ENCODE data around the gene METTL15.
"Not testable (repeated sequence)": the region's sequence is repeated elsewhere in the genome, so short reads cannot be mapped to it uniquely, and the experiment has no call there.

Gene METTL15

GRCh38 chr11:28346721-28347120 lies 238.5 kb downstream of the METTL15 start:
- TF ChIP-seq, protein P1, sequence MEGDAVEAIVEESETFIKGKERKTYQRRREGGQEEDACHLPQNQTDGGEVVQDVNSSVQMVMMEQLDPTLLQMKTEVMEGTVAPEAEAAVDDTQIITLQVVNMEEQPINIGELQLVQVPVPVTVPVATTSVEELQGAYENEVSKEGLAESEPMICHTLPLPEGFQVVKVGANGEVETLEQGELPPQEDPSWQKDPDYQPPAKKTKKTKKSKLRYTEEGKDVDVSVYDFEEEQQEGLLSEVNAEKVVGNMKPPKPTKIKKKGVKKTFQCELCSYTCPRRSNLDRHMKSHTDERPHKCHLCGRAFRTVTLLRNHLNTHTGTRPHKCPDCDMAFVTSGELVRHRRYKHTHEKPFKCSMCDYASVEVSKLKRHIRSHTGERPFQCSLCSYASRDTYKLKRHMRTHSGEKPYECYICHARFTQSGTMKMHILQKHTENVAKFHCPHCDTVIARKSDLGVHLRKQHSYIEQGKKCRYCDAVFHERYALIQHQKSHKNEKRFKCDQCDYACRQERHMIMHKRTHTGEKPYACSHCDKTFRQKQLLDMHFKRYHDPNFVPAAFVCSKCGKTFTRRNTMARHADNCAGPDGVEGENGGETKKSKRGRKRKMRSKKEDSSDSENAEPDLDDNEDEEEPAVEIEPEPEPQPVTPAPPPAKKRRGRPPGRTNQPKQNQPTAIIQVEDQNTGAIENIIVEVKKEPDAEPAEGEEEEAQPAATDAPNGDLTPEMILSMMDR (IDR thresholded peaks at IDR 0.05; ENCODE audit: extremely low read depth, insufficient read depth, missing control alignments): no peak
- in situ Hi-C loops (cut with MboI; ENCODE audit: low pct_unique_long_range_greater_than_20kb, low sequenced_read_pairs, unreplicated experiment): no loop called here
- no peak for DNase-seq (ENCODE audit: low spot score)

DNA sequence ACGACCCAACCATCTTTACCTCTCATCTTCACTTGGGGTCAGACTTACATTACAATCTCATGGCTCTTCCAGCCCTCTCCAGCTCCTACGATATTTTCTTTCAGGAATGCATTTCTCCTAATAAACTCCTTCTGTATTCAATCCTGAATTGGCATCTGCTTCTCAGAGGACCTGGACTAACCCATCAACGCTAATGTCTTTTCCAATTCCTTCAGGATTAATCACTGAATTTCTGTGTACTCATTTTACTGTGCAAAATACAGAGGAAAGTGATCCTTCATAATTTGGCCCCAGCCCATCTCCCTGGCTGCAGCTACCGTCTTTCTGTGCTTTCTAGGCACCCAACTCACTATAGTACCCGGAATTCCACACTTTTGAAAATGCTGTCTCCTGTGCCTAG lies 239.2 kb downstream of the METTL15 start:
- in situ Hi-C loops (cut with MboI; ENCODE audit: low pct_unique_long_range_greater_than_20kb, low sequenced_read_pairs, unreplicated experiment): no loop called here
- TF ChIP-seq, protein P1 (IDR thresholded peaks at IDR 0.05; ENCODE audit: extremely low read depth, insufficient read depth, missing control alignments): no peak

GRCh38 chr11:28350216-28350615 lies 242.0 kb downstream of the METTL15 start:
- in situ Hi-C loops (cut with MboI; ENCODE audit: low pct_unique_long_range_greater_than_20kb, low sequenced_read_pairs, unreplicated experiment): no loop called here
- TF ChIP-seq, protein P1 (IDR thresholded peaks at IDR 0.05; ENCODE audit: extremely low read depth, insufficient read depth, missing control alignments): no peak
- DNase-seq (ENCODE audit: low spot score): no peak

More for the DNA sequence above, 239.2 kb downstream of the METTL15 start:
- DNase-seq (ENCODE audit: low spot score): no peak

DNA sequence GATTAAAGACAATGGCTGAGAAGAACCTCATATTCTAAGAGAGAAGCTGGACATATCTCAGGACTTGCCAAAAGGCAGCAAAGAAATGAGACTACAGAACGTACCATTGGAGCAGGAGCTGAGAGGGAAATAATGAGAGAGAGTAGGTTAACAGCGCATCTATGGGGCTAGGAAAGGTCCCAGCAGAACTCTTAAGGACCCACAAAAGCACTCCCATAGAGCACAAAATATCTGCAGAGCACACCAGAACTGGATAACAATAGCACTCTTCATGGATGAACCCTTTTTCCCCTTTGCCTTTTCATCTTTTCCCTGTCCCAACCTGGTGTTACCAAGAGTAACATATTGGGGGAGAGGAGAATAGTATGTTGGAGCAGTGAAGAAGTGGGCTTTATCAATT lies 245.8 kb downstream of the METTL15 start:
- no peak for DNase-seq (ENCODE audit: low spot score)
- in situ Hi-C loops (cut with MboI; ENCODE audit: low pct_unique_long_range_greater_than_20kb, low sequenced_read_pairs, unreplicated experiment): no loop called here
- TF ChIP-seq, protein P1 (IDR thresholded peaks at IDR 0.05; ENCODE audit: extremely low read depth, insufficient read depth, missing control alignments): no peak

DNA sequence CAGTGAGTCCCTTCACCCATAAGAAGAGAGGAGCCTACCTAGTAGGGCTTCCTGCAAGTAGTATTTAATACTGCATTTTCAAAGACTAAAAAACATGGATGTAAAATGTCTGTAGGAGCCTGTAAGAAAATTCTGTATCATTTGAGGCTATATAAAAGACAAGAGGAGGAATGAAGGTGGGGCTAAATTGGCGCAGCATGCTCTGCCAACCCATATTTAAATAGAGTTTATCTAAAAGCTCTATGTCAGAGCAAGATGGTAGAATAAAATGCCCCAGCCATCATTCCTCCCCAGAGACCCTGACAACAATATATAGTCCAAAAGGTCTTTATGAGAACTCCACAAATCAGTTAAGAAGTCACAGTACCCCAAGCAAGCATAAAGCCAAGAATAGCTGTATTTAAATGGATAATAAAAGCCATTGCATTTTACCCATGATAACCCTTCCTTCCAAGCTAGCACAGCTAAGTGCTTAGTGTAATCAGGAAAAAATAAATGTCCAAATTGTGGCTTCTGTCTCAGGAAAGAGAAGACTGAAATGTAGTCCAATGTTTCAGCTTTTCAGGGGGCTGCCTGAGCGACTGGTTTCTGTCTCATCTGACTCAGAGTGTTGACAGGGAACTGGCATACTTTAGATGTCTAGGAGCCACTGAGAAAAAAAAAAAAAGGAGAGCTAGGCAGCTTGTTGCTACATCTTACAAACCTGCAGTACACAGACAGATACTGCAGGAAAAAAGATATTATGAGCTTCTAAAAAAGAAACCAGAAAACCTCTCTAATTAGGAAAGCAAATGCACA lies 258.6 kb downstream of the METTL15 start:
- in situ Hi-C loops (cut with MboI; ENCODE audit: low pct_unique_long_range_greater_than_20kb, low sequenced_read_pairs, unreplicated experiment): no loop called here
- TF ChIP-seq, protein P1 (IDR thresholded peaks at IDR 0.05; ENCODE audit: extremely low read depth, insufficient read depth, missing control alignments): no peak
- DNase-seq (ENCODE audit: low spot score): no peak

DNA sequence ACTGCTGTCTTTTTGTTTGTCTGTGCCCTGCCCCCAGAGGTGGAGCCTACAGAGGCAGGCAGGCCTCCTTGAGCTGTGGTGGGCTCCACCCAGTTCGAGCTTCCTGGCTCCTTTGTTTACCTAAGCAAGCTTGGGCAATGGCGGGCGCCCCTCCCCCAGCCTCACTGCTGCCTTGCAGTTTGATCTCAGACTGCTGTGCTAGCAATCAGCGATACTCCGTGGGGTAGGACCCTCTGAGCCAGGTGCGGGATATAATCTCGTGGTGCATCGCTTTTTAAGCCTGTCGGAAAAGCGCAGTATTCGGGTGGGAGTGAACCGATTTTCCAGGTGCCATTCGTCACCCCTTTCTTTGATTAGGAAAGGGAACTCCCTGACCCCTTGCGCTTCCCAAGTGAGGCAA lies 269.9 kb downstream of the METTL15 start:
- in situ Hi-C loops (cut with MboI; ENCODE audit: low pct_unique_long_range_greater_than_20kb, low sequenced_read_pairs, unreplicated experiment); DNase-seq (ENCODE audit: low spot score): not testable (repeated sequence)

All from GM13977 (cell line).